Fibroblast of the conjunctiva (primary cell): ENCODE measurements around the gene ACBD7.

Experiments used
- DNase-seq: peaks from one replicate; pipeline ENCODE4 v3.0.0-alpha.2; 2010; ENCODE audit warnings: low read depth

The ACBD7 gene

DNA sequence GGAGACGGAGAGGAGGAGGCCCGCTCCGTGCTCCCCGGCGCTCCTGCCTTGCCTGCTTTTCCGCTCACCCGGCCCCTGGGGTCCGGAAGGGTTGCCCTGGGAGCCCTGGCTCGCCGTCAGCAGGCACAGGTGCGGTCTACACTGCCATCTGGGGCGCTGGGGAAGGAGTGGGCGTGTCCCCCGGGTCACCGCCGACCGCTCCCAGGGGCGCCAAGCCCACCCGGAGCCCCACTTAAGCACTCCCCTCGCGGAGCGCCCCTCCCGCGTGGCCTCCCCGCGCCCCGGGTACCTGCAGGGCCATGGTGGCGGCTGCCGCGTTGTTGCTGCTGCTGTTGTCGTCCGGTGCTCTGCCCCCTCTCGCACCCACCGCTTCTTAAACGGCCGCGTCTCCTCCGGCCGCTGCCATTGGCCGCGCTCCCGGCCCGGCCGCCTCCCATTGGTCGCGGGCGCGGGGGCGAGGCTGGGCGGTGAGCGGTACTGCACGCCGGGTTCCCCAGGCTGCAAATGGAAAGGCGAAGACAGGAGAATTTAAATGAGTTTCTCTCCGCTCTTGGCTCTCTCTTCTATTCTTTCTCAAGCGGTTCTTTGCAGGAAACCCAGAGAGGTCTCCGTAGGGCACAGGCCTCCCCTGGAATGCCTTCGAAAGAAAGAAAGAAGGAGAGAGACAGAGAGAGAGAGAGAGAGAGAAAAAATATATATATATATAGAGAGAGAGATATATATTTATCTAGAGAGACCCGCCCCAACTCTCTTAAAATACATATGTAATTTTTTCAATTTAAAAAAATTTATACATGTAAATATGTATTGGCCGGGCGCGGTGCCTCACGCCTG is at the start of gene ACBD7:
Gene ACBD7 (minus strand): TSS at position 349 of the 834 bp plus-strand sequence. CDS start 48 bp downstream, at position 301.
- DNase-seq: peak; percentile 53

DNA sequence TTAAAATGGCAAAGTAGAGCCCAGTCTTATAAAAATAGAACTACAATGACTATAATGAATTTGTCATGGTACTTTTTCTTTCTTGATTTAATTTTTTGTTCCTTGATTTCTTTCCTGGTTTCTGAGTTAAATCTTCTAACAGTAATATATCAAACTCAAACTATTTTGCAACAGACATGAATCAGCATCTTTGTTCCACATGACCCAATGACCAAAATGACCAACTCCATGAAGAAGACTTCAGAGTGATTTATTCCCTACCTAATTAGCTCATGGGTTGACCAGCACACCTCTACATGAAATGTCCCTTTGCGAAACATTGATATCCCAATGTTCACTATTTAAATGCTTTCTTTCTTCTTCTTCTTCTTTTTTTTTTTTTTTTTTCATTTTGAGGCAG is 49.1 kb upstream of the ACBD7 start:
- no peak for DNase-seq

DNA sequence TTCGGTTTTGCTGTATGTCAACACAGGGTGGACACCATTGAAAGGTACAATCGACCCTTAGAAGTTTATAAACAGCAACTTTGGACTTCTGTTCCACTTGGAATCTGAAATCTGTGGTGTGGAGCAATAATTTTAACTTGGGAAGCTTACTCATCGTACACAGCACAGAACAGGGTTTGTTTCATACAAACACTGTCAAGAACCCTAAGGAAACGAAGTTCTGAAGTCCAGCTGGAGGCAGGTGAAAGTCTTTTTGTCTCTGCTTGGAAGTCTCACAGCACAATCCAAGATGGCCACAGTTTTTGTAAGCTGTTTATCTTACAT is 48.4 kb upstream of the ACBD7 start:
- DNase-seq: no peak

DNA sequence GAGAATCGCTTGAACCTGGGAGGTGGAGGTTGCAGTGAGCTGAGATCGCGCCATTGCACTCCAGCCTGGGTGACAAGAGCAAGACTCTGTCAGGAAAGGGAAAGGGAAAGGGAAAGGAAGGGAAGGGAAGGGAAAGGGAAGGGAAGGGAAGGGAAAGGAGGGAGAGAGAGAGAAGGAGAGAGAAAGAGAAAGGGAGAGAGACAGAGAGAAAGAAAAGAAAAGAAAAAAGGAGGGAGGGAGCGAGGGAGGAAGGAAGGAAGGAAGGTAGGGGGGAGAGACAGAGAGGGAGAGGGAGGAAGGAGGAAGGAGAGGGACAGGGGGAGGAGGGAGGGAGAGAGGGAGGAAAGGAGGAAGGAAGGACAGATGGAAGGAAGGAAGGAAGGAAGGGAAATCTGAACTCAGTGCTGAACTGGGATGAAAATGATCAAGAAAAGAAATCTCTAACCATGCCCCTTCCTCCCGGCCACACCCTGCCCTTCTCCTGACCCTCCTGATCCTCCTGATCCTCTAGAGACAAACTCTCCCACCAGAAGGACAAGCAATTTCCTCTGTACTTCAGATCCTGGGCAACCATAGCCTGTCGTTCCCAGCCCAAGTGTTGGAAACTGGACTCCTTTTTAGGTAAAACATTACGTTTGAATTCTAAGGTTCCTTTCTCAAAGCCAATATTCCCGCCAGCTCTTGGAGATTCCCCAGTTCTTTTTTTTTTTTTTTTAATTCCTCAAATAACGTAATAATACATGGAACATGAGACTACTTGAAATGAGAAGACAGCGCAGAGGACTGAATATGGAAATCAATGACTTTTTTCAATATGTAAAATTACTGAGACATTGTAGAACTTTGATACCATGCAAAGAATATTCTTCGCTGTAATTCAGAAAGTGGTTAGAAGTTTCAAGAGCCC is 47.8 kb upstream of the ACBD7 start:
- DNase-seq: no peak

DNA sequence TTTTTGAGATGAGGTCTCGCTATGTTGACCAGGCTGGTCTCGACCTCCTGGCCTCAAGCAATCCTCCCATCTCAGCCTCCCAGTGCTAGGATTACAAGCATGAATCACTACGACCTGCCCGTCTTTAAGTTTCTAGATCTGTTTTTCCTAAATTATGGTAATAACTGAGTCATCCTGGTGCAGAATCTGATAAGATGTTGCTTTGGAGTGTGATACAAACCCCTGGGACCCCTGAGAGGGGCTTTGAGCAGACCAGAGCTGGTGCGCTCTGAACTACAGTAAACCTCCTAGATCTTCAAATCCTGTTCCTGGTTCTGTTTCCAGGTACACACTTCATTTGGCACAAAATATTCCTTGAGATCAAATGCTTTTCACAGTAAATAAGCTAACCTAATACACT is 42.8 kb upstream of the ACBD7 start:
- no peak for DNase-seq

DNA sequence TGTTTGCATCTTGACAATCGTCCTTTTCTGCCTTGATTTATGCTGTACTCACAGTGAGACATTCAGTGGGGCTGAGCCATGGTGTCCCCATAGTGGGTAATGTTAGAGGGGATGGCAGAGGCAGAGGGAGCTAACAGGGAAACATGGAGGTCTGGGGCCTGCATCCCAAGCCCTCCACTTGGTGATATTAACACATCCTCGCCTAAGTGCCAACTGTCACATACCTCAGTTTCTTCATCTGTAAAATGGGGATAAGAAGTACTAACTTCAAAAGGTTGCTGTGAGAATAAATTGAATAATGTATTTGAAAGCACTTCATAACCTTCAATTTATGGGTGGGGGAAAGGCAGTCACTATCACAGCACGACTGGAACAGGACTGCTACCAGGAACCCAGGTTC is 36.3 kb upstream of the ACBD7 start:
- no peak for DNase-seq

DNA sequence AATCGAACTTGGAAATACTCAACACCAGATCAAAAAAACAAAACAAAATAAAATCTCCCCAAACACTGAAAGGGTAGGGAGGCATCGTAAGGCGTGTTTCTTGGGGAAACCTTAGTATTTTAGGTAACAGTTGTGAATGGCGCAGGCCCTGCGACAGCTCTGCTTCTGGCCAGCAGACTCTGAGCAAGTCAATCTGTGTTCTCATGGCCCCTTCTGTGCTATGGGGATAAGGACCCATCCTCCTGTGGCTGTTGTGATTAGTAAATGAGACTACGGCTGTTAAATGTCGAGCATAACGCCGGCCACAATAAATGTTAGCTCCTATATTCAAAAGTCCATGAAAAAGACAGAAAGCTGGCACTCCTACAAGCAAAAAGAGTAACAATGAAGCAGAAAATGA is 35.6 kb upstream of the ACBD7 start:
- DNase-seq: no peak

DNA sequence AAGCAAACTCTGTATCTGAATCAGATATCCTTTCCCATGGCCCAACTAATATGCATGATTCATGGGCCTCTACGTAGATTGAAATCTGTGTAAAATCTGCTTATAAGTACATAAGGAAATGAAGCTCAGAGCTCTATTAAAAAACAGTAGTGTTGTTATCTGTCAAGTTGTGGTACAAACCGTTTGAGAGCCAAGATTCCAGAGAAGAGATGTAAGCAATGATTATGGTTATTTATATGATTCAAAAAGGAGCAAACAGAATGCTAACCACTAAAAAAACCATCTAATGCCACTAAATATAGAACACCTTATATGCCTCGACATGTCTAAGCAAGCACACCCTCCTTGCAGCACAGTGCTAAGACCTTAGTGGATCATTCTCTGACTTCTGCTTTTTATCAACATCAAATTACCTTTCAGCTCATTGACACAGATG is 35.2 kb upstream of the ACBD7 start:
- DNase-seq: no peak

DNA sequence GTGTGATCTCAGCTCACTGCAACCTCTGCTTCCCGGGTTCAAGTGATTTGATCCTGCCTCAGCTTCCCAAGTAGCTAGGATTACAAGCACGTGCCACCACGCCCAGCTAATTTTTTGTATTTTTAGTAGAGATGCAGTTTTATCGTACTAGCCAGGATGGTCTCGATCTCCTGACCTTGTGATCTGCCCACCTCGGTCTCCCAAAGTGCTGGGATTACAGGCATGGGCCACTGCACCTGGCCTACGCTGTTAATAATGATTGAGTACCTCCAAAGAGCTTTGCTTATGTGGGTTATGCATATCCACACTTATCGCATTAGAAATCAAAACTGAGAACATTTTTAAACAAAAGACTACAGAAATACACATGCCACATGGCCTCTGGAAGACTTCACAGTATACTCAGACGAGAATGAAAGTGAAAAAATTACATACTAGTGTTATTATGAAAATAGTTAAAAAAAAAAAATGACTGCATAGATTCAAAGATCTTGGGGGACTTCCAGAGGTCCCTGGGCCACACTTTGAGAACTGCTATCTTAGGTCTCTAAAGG is 34.0 kb upstream of the ACBD7 start:
- DNase-seq: no peak

DNA sequence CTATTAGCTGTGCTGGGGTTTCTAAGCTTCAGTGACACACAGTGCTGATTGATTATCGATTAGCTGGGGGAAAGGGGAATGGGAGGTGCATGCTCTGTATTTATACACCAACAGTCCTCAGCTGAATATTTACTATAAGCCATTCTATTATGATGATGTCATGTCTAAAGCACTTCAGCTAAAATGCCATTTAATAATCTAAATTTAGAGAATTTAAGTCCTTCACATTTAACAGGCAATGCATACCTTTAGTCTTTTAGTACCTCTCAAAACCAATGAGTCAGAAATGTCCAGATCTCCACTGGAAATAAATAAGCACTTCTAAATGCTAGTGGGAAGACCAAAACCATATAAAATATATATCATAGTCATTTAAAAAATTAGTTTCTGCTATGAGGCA is 33.1 kb upstream of the ACBD7 start:
- no peak for DNase-seq

DNA sequence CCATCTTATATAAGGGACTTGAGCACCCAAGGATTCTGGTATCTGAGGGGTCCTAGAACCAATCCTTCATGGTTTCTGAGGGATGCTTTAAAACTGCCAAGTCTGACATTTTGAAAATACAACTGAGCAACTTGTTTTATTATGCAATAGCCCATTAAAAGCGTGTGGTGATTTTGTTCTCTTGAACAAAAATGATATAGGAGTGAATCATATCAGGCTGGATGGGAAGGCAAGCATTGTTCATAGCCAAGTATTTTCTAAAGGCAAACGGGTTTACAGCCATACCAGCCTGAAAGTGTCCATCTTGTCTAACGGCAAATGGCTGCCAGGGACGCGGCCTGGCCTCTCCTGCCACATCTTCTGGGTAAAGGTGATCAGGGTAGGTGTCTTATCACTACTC is 31.9 kb upstream of the ACBD7 start:
- peak; percentile 10 for DNase-seq

DNA sequence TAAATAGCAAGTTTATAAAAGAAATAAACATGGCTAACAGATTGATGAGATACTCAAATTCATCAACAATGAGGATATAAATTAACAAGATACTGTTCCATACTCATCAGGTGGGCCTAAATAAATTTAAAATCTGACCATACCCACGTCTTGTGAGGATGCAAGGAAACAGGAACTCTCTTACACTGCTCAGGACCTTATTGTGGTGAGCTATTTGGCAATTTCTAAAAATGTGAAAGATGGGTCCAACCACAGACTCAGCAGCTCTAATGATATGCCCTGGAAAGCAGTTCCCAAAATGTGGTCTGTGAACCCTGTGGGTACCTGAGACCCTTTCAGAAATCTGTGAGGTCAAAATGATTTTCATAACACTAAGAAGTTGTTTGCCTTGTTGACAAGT is 30.0 kb upstream of the ACBD7 start:
- no peak for DNase-seq

DNA sequence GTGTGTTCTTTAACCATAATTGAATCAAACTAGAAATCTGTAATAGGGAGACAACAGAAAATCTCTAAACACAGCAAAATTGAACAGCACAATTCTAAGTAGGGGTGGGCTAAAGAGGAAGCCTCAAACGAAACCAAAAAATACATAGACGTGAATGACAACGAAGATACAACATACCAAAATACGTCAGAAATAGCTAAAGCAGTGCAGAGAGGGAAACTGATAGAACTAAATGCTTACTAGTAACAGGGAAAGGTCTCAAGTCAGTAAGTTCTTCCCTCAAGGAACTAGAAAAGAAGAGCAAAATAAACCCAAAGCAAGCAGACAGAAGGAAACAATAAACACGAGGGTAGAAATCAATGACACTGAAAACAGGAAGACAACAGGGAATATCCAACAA is 27.6 kb upstream of the ACBD7 start:
- no peak for DNase-seq

DNA sequence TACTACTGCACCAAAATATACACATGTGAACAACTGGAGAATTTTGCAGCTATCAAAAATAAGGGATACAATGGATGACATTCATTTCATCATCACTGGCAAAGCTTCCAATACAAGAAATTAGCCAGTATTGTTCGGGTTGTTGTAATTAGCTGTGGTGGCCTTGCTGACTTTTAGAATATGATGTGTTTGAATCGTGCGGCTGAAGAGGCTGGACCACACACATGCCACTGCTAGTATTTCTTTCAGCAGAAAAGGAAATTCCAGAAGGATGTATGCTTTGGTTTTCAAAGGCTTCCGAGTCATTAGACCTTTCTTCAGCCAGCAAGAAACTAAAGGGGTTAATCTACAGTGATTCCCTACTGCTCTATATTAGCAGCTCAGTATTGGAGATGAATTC is 25.2 kb upstream of the ACBD7 start:
- no peak for DNase-seq

DNA sequence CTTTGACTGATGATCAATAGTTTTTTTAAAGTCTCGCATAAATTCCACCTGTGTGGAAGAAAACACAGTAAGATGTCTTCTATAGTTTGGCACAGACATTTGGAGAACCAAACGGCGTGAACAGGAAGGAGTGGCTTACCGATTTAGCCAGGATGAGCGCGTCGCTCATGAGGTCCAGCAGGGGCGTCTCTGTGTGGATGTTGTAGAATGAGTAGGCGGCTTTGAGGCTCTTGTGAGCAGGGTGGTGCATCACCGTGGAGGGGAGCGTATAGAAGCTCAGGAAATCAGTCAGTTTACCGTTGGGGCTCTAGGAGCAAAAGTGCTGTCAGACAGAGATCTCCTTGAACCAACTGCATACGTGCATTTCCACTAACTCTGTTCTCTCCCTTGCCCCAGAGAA is 24.1 kb upstream of the ACBD7 start:
- DNase-seq: no peak

DNA sequence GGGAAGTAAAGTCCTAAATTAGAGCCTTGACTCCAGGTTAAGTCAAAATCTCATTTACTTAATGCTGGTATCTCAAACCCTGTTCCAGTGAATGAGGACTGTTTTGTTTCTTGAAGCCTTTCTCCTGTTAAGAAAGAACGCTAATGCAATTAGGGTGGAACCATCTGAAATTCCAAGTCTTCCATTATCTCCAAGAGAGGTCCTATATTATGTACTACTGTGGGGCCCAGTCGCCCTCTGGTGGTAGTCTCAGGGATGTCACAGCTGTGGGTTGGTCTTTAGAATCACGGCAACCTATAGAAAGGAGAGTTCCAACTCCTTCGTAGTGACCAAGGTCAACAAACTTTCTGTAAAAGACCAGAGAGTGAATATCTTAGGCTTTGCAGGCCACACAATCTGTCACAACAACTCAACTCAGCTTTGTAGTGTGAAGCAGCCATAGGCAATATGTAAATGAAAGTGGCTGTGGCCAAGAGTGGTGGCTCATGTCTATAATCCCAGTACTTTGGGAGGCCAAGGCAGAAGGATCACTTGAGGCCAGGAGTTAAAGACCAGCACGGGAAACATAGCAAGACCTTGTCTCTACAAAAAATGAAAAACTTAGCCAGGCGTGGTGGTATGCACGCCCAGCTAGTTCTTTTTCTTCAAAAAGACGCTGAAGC is 17.9 kb upstream of the ACBD7 start:
- DNase-seq: peak; percentile 74

DNA sequence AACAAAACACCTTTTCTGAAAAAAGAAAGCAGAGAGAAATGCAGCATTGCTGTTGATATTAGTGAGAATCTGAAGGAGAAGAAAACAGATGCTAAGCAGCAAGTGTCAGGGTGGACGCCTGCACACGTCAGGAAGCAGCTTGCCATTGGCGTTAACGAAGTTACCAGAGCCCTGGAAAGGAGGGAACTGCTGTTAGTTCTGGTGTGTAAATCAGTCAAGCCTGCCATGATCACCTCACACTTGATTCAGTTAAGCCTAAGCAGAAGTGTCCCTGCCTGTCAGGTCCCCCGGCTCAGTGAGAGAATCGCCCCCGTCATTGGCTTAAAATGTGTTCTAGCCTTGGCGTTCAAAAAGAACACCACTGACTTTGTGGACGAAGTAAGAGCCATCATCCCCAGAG is 14.9 kb upstream of the ACBD7 start:
- DNase-seq: no peak

DNA sequence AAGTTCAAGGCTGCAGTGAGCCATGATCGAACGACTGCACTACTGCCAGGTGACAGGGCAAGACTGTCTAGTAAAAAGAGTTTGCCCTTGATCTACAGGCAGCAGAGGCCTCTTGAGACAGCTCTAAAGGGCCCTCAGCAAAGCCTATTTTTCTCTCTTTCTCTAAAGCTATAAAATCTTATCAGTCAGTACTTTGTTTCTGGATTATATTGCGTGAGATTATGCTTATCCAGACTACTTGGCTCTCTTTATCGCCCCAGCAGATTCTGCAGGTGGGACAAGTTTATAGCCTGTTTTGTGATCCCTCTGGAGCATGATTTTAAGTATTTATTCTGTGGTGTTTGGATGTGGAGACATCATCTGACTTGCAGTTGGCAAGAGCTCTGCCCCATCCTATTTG is 11.3 kb upstream of the ACBD7 start:
- no peak for DNase-seq

DNA sequence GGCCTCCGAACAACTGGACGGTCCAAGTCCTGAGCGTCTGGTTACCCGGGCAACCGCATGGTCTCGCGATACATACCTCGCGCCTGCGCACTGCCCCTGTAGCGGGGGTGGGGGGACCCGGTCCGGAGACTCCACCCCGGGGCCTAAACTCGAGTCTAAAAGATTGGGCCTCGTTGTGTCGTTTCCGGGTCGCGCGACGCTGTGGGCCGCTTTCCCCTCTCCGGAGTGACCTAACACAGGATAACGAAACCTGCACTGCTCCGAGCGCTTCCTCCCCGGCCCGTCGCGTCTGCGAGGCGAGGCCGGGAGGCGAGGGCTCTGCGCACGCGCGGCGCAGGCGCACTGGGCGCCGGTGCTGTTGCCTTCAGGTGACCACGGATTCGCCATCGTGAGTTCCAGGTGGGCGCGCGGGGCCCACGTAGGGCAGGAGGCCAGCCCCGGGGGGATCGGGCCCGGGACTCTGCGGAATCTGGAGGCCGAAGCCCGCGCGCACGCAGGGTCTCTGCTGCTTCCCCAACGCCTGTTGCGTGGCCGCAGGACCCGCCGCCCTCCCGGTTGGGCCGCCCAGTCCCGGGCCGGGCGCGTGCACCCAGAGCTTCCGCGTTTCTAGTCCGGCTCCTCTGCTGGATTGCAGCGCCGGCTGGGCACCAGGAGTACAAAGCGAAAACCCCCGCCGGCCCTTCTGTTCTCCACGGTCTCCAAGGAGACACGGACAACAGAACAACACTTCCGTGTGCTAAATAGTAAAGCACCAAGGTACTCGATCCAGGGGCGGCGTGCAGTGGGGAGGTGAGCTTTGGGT is 8.6 kb upstream of the ACBD7 start, which contains the start of gene RPP38:
Gene RPP38 (plus strand): TSS at position 345 of the 802 bp plus-strand sequence. CDS start 5,960 bp downstream, outside the sequence.
- DNase-seq: peak; percentile 95

DNA sequence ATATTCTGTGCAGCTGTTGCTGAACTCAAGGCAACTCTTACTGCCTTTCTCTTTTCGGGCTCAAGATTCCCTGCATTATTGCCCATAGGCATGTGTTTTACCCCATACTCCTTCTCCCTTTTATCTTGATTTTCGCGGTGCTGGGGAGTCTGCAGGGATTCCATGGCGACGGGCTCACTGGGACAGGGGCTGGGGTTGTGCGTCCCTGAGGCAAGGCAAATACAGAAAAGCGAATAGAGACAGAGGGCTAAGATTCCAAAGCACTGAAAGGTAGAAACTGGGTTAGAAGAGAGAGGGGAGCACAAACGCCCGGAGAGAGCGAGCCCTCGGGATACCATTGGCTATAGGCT is 8.1 kb upstream of the ACBD7 start:
- DNase-seq: no peak

DNA sequence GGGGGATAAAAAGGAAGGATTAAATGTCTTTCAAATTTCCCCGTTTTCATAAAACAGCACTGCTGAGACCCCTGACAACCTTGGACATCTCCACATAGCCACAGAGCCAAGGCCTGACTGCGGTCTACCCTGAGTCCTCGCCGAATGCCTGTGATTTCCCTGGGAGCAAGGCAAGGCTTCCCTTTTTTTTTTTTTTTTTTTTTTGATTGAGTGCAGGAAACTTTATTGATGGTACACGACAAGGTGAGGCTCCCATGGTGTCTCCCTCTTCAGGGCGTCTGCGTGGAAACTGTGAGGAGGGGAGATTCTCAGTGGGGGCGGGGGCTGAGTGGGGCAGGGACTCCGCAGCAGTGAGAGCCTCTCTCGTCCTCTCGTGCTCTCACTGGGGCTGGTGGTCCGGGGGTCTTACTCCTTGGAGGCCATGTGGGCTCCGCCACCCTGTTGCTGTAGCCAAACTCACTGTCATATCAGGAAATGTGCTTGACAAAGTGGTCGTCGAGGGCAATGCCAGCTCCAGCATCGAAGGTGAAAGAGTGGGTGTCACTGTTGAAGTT is 4.4 kb upstream of the ACBD7 start:
- DNase-seq: no peak
